K562 (cell line): ENCODE measurements around the gene ITPK1.

Source experiments
- NFE2 ChIP-seq: IDR thresholded peaks from 2 replicates; pipeline ENCODE4 v1.6.1; 2014; ENCODE audit warnings: antibody characterized with exemption, low read depth
- RNF2 ChIP-seq: sonication (generic); IDR thresholded peaks from 2 replicates; pipeline ENCODE4 v1.6.1; 2016
- TEAD4 ChIP-seq, 2 experiments: sonication (generic) in 1 of 2; formaldehyde crosslinking in 1 of 2; IDR thresholded peaks; 2 replicates each; pipeline versions ENCODE4 v1.6.1 to v1.8.0; 2012 to 2022; ENCODE audit warnings: borderline replicate concordance in 1 of 2, inconsistent platforms in 1 of 2, low read length in 1 of 2, mild to moderate bottlenecking in 1 of 2, missing genetic modification reagents in 1 of 2
- ZNF780A ChIP-seq: fragments of 250-450 bp; sonication (Bioruptor Pico); IDR thresholded peaks from 2 replicates; pipeline ENCODE4 v1.5.0; 2021; ENCODE audit warnings: mild to moderate bottlenecking
- TF ChIP-seq, protein P1 (sequence below), 3 experiments: IDR thresholded peaks in 2 of 3; conservative IDR thresholded peaks in 1 of 3; 2 replicates each; pipeline ENCODE4 v1.5.1; 2011 to 2012; ENCODE audit warnings: low read length in 3 of 3, mild to moderate bottlenecking in 3 of 3, control low read depth in 2 of 3, improper control_type of control experiment in 1 of 3, inconsistent platforms in 1 of 3, low read depth in 1 of 3, mixed read lengths in 1 of 3, moderate library complexity in 1 of 3; ENCODE audit not compliant: insufficient read depth in 2 of 3

DNA sequence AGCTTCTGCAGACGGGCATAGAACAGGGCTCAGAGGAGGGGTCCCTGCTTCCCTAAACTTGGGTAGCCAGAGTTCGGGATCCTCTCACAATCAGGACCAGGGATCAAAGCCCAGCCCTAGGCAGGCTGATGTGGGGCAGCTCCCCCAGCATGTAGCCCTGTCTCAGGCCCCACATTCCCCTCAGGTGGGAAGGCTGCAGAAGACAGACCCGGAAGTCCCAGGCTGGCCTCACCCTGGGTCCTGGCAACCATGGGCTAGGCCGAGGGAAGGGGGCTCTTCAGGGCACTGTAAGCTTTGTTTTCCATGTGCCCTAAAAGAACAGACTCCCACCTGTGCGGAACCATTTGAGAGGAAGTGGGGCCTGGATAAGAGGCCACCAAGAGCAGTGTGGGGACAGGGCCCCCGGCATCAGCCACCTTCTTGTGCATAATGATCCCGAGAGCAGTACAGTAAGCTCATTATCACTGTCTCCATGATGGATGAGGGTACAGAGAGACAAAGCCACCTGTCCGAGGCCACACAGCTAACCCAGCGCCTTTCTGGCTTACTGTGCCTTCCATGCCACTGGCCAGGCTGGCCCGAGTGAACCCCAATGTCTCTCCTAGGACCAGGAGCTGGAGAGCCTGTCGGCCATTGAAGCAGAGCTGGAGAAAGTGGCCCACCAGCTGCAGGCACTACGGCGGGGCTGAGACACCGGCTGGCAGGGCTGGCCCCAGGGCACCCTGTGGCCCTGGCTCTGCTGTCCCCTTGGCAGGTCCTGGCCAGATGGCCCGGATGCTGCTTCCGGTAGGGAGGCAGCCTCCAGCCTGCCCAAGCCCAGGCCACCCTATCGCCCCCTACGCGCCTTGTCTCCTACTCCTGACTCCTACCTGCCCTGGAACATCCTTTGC lies 181.3 kb downstream of the ITPK1 start:
- TF ChIP-seq RNF2 (no peak), ZNF780A (CRISPR knock-in tag) (no peak), TEAD4 (IDR thresholded peaks at IDR 0.05; ENCODE audit: low read length) (no peak), TEAD4 (CRISPR knock-in tag; IDR thresholded peaks at IDR 0.05; ENCODE audit: borderline replicate concordance) (no peak), NFE2 (no peak)
- TF ChIP-seq, protein P1, sequence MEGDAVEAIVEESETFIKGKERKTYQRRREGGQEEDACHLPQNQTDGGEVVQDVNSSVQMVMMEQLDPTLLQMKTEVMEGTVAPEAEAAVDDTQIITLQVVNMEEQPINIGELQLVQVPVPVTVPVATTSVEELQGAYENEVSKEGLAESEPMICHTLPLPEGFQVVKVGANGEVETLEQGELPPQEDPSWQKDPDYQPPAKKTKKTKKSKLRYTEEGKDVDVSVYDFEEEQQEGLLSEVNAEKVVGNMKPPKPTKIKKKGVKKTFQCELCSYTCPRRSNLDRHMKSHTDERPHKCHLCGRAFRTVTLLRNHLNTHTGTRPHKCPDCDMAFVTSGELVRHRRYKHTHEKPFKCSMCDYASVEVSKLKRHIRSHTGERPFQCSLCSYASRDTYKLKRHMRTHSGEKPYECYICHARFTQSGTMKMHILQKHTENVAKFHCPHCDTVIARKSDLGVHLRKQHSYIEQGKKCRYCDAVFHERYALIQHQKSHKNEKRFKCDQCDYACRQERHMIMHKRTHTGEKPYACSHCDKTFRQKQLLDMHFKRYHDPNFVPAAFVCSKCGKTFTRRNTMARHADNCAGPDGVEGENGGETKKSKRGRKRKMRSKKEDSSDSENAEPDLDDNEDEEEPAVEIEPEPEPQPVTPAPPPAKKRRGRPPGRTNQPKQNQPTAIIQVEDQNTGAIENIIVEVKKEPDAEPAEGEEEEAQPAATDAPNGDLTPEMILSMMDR (IDR thresholded peaks at IDR 0.05 in 2 of 3, conservative IDR thresholded peaks at IDR 0.05 in 1 of 3; ENCODE audit: insufficient read depth in 2 of 3, low read depth in 1 of 3, low read length in 3 of 3) = no peak
